ENCODE results near the gene CREB3L1. TPM values are rescaled to one million over a fixed set of nuclear protein-coding genes. Genes with fewer than 3 reads are reported as not detected.

The CREB3L1 gene
- total RNA-seq, 1 donor = 33.3 TPM

GRCh38 chr11:46265764-46266163 is 11.7 kb upstream of the CREB3L1 start:
- Histone ChIP-seq H3K4me3 (ENCODE audit: insufficient read depth, low read length) (no peak overlapping the region), H3K36me3 (ENCODE audit: insufficient read depth, low read length) (no peaks in the 10 kb centered on the region), H4K20me1 (ENCODE audit: insufficient read depth, low read length) (no peaks in the 10 kb centered on the region), H3K27me3 (ENCODE audit: insufficient read depth, low read length) (peaks cover 3% of the 10 kb centered on the region), H3K27ac (ENCODE audit: low read depth, low read length) (no peak overlapping the region), H3K9me3 (ENCODE audit: low read depth, low read length) (no peaks in the 10 kb centered on the region), H3K79me2 (ENCODE audit: insufficient read depth, low read length) (no peaks in the 10 kb centered on the region), H2AFZ (ENCODE audit: low read length) (no peak overlapping the region), H3K4me1 (ENCODE audit: insufficient read depth, low read length) (no peaks in the 10 kb centered on the region), H3K4me2 (ENCODE audit: insufficient read depth, low read length) (no peak overlapping the region)
- no peak for DNase-seq (ENCODE audit: insufficient read length, low spot score, missing footprints)
- TF ChIP-seq, protein P1, sequence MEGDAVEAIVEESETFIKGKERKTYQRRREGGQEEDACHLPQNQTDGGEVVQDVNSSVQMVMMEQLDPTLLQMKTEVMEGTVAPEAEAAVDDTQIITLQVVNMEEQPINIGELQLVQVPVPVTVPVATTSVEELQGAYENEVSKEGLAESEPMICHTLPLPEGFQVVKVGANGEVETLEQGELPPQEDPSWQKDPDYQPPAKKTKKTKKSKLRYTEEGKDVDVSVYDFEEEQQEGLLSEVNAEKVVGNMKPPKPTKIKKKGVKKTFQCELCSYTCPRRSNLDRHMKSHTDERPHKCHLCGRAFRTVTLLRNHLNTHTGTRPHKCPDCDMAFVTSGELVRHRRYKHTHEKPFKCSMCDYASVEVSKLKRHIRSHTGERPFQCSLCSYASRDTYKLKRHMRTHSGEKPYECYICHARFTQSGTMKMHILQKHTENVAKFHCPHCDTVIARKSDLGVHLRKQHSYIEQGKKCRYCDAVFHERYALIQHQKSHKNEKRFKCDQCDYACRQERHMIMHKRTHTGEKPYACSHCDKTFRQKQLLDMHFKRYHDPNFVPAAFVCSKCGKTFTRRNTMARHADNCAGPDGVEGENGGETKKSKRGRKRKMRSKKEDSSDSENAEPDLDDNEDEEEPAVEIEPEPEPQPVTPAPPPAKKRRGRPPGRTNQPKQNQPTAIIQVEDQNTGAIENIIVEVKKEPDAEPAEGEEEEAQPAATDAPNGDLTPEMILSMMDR (IDR thresholded peaks at IDR 0.05; ENCODE audit: extremely low read depth, low read depth, low read length) = no peak

DNA sequence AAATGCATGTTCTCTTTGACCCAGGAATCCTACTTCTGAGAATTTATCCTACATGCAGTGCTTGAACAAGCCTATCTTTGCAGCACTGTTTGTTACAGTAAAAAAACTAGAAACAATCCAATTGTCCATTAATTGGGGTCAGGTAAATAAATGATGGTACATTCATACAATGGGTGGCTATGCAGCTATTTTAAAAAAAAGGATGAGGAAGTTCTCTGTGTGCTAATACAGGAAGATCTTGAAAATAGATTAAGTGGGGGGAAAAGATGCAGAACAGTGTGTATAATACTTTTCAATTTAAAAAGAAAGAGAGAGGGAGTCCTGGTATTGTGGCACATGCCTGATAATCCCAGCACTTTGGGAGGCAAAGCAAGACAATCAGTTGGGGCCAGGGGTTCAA is 9.5 kb upstream of the CREB3L1 start:
- Histone ChIP-seq H3K4me2 (ENCODE audit: insufficient read depth, low read length) (no peak overlapping the region), H3K4me3 (ENCODE audit: insufficient read depth, low read length) (no peak overlapping the region), H2AFZ (ENCODE audit: low read length) (no peak overlapping the region), H4K20me1 (ENCODE audit: insufficient read depth, low read length) (no peaks in the 10 kb centered on the region), H3K79me2 (ENCODE audit: insufficient read depth, low read length) (no peaks in the 10 kb centered on the region), H3K27me3 (ENCODE audit: insufficient read depth, low read length) (peaks cover 3% of the 10 kb centered on the region), H3K9me3 (ENCODE audit: low read depth, low read length) (no peaks in the 10 kb centered on the region), H3K4me1 (ENCODE audit: insufficient read depth, low read length) (peaks cover 12% of the 10 kb centered on the region), H3K27ac (ENCODE audit: low read depth, low read length) (no peak overlapping the region), H3K36me3 (ENCODE audit: insufficient read depth, low read length) (no peaks in the 10 kb centered on the region)
- no peak for DNase-seq (ENCODE audit: insufficient read length, low spot score, missing footprints)
- TF ChIP-seq, protein P1 (IDR thresholded peaks at IDR 0.05; ENCODE audit: extremely low read depth, low read depth, low read length) = no peak

DNA sequence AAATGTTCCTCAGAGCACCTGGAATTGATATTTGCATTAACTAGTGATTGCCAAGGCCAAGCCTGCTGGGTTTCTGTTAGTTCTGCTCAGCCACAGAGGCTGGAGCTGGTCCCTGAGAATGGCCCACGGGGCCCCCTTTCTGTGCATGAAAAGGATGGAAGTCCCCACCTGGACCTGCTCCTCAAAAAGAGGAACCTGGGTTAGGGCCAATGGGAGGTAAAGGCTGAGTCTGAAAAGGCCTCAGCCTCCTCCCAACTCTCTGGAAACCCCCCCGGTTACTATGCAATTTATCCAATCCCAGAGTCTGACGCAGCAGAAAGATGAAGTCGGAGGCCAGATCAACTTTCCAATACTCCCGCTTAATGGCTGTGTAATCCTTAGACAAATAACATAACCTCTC is 6.8 kb upstream of the CREB3L1 start:
- no peak for DNase-seq (ENCODE audit: insufficient read length, low spot score, missing footprints)
- Histone ChIP-seq H3K9me3 (ENCODE audit: low read depth, low read length) (no peaks in the 10 kb centered on the region), H4K20me1 (ENCODE audit: insufficient read depth, low read length) (no peaks in the 10 kb centered on the region), H3K27ac (ENCODE audit: low read depth, low read length) (no peak overlapping the region), H3K36me3 (ENCODE audit: insufficient read depth, low read length) (no peaks in the 10 kb centered on the region), H3K4me1 (ENCODE audit: insufficient read depth, low read length) (peaks cover 31% of the 10 kb centered on the region), H3K27me3 (ENCODE audit: insufficient read depth, low read length) (peaks cover 3% of the 10 kb centered on the region), H3K4me3 (ENCODE audit: insufficient read depth, low read length) (no peak overlapping the region), H3K4me2 (ENCODE audit: insufficient read depth, low read length) (no peak overlapping the region), H3K79me2 (ENCODE audit: insufficient read depth, low read length) (no peaks in the 10 kb centered on the region), H2AFZ (ENCODE audit: low read length) (no peak overlapping the region)
- TF ChIP-seq, protein P1 (IDR thresholded peaks at IDR 0.05; ENCODE audit: extremely low read depth, low read depth, low read length) = no peak

DNA sequence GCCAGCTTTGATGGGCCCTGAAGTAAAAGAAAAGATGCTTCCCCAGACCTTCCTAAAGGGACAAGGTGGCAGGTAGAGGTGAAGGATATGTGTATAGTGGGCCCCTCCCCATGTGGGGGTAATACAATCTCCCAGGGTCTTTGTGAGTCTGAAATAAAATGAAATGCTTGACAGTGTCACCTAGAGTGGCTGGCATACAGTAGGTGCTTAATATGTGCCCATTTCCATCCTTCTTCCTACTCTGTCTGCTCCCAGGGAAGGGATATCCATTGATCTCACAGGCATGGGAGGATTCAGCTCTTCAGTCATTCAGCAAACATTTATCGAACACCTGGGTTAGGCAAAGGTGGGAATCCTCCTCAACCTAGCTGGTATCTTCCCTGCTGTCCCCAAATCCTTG is 6.1 kb upstream of the CREB3L1 start:
- TF ChIP-seq, protein P1 (IDR thresholded peaks at IDR 0.05; ENCODE audit: extremely low read depth, low read depth, low read length) = no peak
- no peaks in the 10 kb centered on the region for H3K79me2 ChIP-seq (ENCODE audit: insufficient read depth, low read length)
- no peak overlapping the region for H3K4me2 ChIP-seq (ENCODE audit: insufficient read depth, low read length)
- no peak overlapping the region for H3K27ac ChIP-seq (ENCODE audit: low read depth, low read length)
- H3K4me1 ChIP-seq (ENCODE audit: insufficient read depth, low read length) = peaks cover 31% of the 10 kb centered on the region
- H3K27me3 ChIP-seq (ENCODE audit: insufficient read depth, low read length) = no peaks in the 10 kb centered on the region
- no peaks in the 10 kb centered on the region for H3K9me3 ChIP-seq (ENCODE audit: low read depth, low read length)
- H4K20me1 ChIP-seq (ENCODE audit: insufficient read depth, low read length) = no peaks in the 10 kb centered on the region
- H2AFZ ChIP-seq (ENCODE audit: low read length) = no peak overlapping the region
- no peak for DNase-seq (ENCODE audit: insufficient read length, low spot score, missing footprints)
- no peaks in the 10 kb centered on the region for H3K36me3 ChIP-seq (ENCODE audit: insufficient read depth, low read length)
- H3K4me3 ChIP-seq (ENCODE audit: insufficient read depth, low read length) = no peak overlapping the region

Measured in osteoblast (primary cell).